ENCODE results near the gene LRWD1. TPM values are rescaled to one million over a fixed set of nuclear protein-coding genes. Genes with fewer than 3 reads are reported as not detected.

Gene LRWD1
- total RNA-seq, 6 donors from 2014 or later, result 13.2 to 33.8 (median 31.6) TPM

- peaks cover 7 to 23% (median 9%) of the 10 kb centered on the region in 4 donors for H3K4me1 ChIP-seq
- H3K36me3 ChIP-seq, result peaks cover 13 to 58% (median 30%) of the 10 kb centered on the region in 4 donors
- WGBS, 2 donors, result 90% methylated on average over 23 of the region's 24 CpGs; no CpG with 5 or more reads in 1 of the 2 donors
- ATAC-seq (ENCODE audit: low FRiP score in 2 of 2) (no peak), DNase-seq (peak in 1 of 2 donors; percentile 72)
- TF ChIP-seq POLR2A (IDR thresholded peaks at IDR 0.05), result no peak
- no peak for TF ChIP-seq EP300 (IDR thresholded peaks at IDR 0.05)
- no peak overlapping the region for H3K4me3 ChIP-seq
- no peaks in the 10 kb centered on the region for H3K27me3 ChIP-seq
- H3K27ac ChIP-seq, result no peak overlapping the region
- no peaks in the 10 kb centered on the region for H3K9me3 ChIP-seq
These were observed 4.7 kb downstream of the LRWD1 start for GRCh38 chr7:102469351-102469971.

- DNase-seq (peak in 1 of 2 donors; percentile 77), ATAC-seq (ENCODE audit: low FRiP score in 2 of 2) (no peak)
- H3K27ac ChIP-seq, result no peak overlapping the region
- peaks cover 13 to 58% (median 32%) of the 10 kb centered on the region in 4 donors for H3K36me3 ChIP-seq
- H3K27me3 ChIP-seq, result no peaks in the 10 kb centered on the region
- WGBS, 2 donors, result 85 to 88% methylated on average over 16 to 20 of the region's 20 CpGs
- H3K9me3 ChIP-seq, result no peaks in the 10 kb centered on the region
- H3K4me3 ChIP-seq, result no peak overlapping the region
- no peak for TF ChIP-seq POLR2AphosphoS5 (IDR thresholded peaks at IDR 0.05)
- no peak for TF ChIP-seq CTCF (IDR thresholded peaks at IDR 0.05)
- no peak for TF ChIP-seq EP300 (IDR thresholded peaks at IDR 0.05)
- TF ChIP-seq POLR2A (IDR thresholded peaks at IDR 0.05), result no peak
- H3K4me1 ChIP-seq, result peaks cover 7 to 22% (median 9%) of the 10 kb centered on the region in 4 donors
These were observed 5.4 kb downstream of the LRWD1 start for GRCh38 chr7:102469972-102470825.

DNA sequence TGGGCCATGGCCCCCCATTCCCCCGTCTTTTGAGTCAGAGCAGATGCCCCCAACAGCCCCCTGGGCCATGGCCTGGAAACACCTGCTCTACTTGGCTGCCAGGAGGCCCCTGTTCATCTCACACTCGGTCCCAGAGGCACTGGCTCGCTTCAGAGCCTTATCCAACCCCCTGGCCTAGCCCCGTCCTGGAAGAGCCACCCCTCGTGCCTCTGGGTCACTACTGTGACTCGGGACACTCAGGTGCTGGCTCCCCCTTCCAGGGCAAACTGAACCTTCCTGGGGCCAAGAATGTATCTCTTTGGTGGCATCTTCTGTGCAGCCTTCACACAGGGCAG is 7.0 kb downstream of the LRWD1 start:
- ATAC-seq (ENCODE audit: low FRiP score in 2 of 2) (no peak), DNase-seq (peak in 1 of 2 donors; percentile 29)
- peaks cover 13 to 58% (median 35%) of the 10 kb centered on the region in 4 donors for H3K36me3 ChIP-seq

GRCh38 chr7:102472126-102473041 is 7.6 kb downstream of the LRWD1 start:
- H3K9me3 ChIP-seq, result no peaks in the 10 kb centered on the region
- ATAC-seq (ENCODE audit: low FRiP score in 2 of 2) (no peak), DNase-seq (peak in 1 of 2 donors; percentile 72)
- H3K4me3 ChIP-seq, result no peak overlapping the region
- peaks cover 0 to 6% (median 0%) of the 10 kb centered on the region in 4 donors for H3K4me1 ChIP-seq
- TF ChIP-seq POLR2A (IDR thresholded peaks at IDR 0.05) (no peak), CTCF (IDR thresholded peaks at IDR 0.05) (no peak), EP300 (IDR thresholded peaks at IDR 0.05) (no peak), POLR2AphosphoS5 (IDR thresholded peaks at IDR 0.05) (no peak)
- WGBS, 2 donors, result 84 to 96% methylated on average over 12 to 24 of the region's 31 CpGs
- H3K27me3 ChIP-seq, result no peaks in the 10 kb centered on the region
- H3K27ac ChIP-seq, result no peak overlapping the region
- peaks cover 13 to 58% (median 35%) of the 10 kb centered on the region in 4 donors for H3K36me3 ChIP-seq

More for the DNA sequence above, 7.0 kb downstream of the LRWD1 start:
- no peak overlapping the region for H3K4me3 ChIP-seq
- 83 to 89% methylated on average over 1 to 5 of the region's 6 CpGs for WGBS, 2 donors
- no peak overlapping the region for H3K27ac ChIP-seq
- H3K4me1 ChIP-seq, result peaks cover 0 to 9% (median 0%) of the 10 kb centered on the region in 4 donors
- H3K27me3 ChIP-seq, result no peaks in the 10 kb centered on the region
- no peaks in the 10 kb centered on the region for H3K9me3 ChIP-seq
- TF ChIP-seq POLR2AphosphoS5 (IDR thresholded peaks at IDR 0.05) (no peak), EP300 (IDR thresholded peaks at IDR 0.05) (no peak), CTCF (IDR thresholded peaks at IDR 0.05) (no peak), POLR2A (IDR thresholded peaks at IDR 0.05) (no peak)
